DOHH2 (cell line): Measurements from ENCODE around the gene EFL1.
"Not testable (repeated sequence)": the region's sequence is repeated elsewhere in the genome, so short reads cannot be mapped to it uniquely, and the experiment has no call there.

Source experiments
- H3F3A ChIP-seq: fragments of 200-600 bp; sonication (generic), shearing (Covaris generic); 2 replicates; pipeline ENCODE4 v1.6.0; 2016; ENCODE audit warnings: antibody characterized with exemption, mild to moderate bottlenecking; ENCODE audit not compliant: control insufficient read depth, insufficient read depth
- H3K27ac ChIP-seq: fragments of 200-600 bp; sonication (generic); 2 replicates; pipeline ENCODE4 v1.5.1; 2014; ENCODE audit warnings: low read depth, mild to moderate bottlenecking, low read length, moderate library complexity
- H3K27me3 ChIP-seq: fragments of 200-600 bp; sonication (generic); 2 replicates; pipeline ENCODE4 v1.6.1; 2014; ENCODE audit warnings: mild to moderate bottlenecking, low read length, mixed read lengths; ENCODE audit not compliant: control insufficient read depth
- H3K36me3 ChIP-seq: fragments of 200-600 bp; sonication (generic); 2 replicates; pipeline ENCODE4 v1.6.1; 2014; ENCODE audit warnings: mild to moderate bottlenecking, low read length, moderate library complexity, mixed read lengths; ENCODE audit not compliant: control insufficient read depth
- H3K4me1 ChIP-seq: fragments of 200-600 bp; sonication (generic); 2 replicates; pipeline ENCODE4 v1.6.1; 2014; ENCODE audit warnings: mild to moderate bottlenecking, low read length, mixed read lengths; ENCODE audit not compliant: control insufficient read depth
- H3K4me2 ChIP-seq: fragments of 200-600 bp; sonication (generic); 2 replicates; pipeline ENCODE4 v1.6.0; 2014; ENCODE audit warnings: mild to moderate bottlenecking, low read length, moderate library complexity
- H3K4me3 ChIP-seq: fragments of 200-600 bp; sonication (generic); 2 replicates; pipeline ENCODE4 v1.5.1; 2014; ENCODE audit warnings: mild to moderate bottlenecking, low read length, mixed read lengths
- H3K79me2 ChIP-seq: fragments of 200-600 bp; sonication (generic); 2 replicates; pipeline ENCODE4 v1.6.1; 2014; ENCODE audit warnings: mild to moderate bottlenecking, low read length, mixed read lengths; ENCODE audit not compliant: control insufficient read depth
- H3K9me2 ChIP-seq: fragments of 200-600 bp; sonication (generic); replicated peaks from 2 replicates; pipeline ENCODE4 v1.6.1; 2014; ENCODE audit warnings: mild to moderate bottlenecking, low read length, mixed read lengths; ENCODE audit not compliant: control insufficient read depth
- H3K9me3 ChIP-seq: fragments of 200-600 bp; sonication (generic); 2 replicates; pipeline ENCODE4 v1.6.1; 2014; ENCODE audit warnings: antibody characterized with exemption, low read length, mixed read lengths; ENCODE audit not compliant: control insufficient read depth, insufficient read depth
- H4K20me1 ChIP-seq: fragments of 200-600 bp; sonication (generic); 2 replicates; pipeline ENCODE4 v1.6.0; 2014; ENCODE audit warnings: low read depth, mild to moderate bottlenecking, antibody characterized with exemption, low read length, moderate library complexity; ENCODE audit not compliant: control insufficient read depth, insufficient read depth
- CTCF ChIP-seq: fragments of 200-600 bp; sonication (generic); IDR thresholded peaks from one replicate; pipeline ENCODE4 v1.5.1; 2014; ENCODE audit warnings: antibody characterized with exemption, mild to moderate bottlenecking, low read depth, low read length; ENCODE audit not compliant: poor library complexity, severe bottlenecking
- EZH2phosphoT487 ChIP-seq: fragments of 200-600 bp; sonication (generic); IDR thresholded peaks from 2 replicates; pipeline ENCODE4 v1.6.1; 2017; ENCODE audit warnings: borderline replicate concordance, mild to moderate bottlenecking, antibody characterized with exemption, low read length, moderate library complexity, mixed read lengths

The EFL1 gene

GRCh38 chr15:82228750-82229149 lies 33.8 kb downstream of the EFL1 start:
- no peak overlapping the region for H3K4me3 ChIP-seq
- TF ChIP-seq EZH2phosphoT487 (no peak), CTCF (no peak)
- no peak overlapping the region for H3K27ac ChIP-seq
- peaks cover 11% of the 10 kb centered on the region for H3K4me1 ChIP-seq
- H4K20me1 ChIP-seq: no peaks in the 10 kb centered on the region
- H3K27me3 ChIP-seq: no peaks in the 10 kb centered on the region
- peaks cover 42% of the 10 kb centered on the region for H3K36me3 ChIP-seq
- H3K9me3 ChIP-seq: no peaks in the 10 kb centered on the region
- H3K4me2 ChIP-seq: no peak overlapping the region
- 0 out of 2 replicates have a peak, but pooled peaks cover under 1% of the 10 kb centered on the region for H3F3A ChIP-seq
- H3K79me2 ChIP-seq: no peaks in the 10 kb centered on the region
- H3K9me2 ChIP-seq: no peaks in the 10 kb centered on the region

GRCh38 chr15:82221535-82221934 lies 41.0 kb downstream of the EFL1 start:
- not testable (repeated sequence) for H3K27me3 ChIP-seq, H3K4me2 ChIP-seq, H3K9me2 ChIP-seq, H3K9me3 ChIP-seq, H3K27ac ChIP-seq, H3K79me2 ChIP-seq, H3K4me1 ChIP-seq, H3K4me3 ChIP-seq, H4K20me1 ChIP-seq, H3F3A ChIP-seq
- peaks cover 16% of the 10 kb centered on the region for H3K36me3 ChIP-seq

- H3F3A ChIP-seq, H3K9me2 ChIP-seq, H3K79me2 ChIP-seq, H3K4me2 ChIP-seq, H3K9me3 ChIP-seq, H3K4me1 ChIP-seq, H3K27me3 ChIP-seq, H4K20me1 ChIP-seq, H3K4me3 ChIP-seq, H3K27ac ChIP-seq: not testable (repeated sequence)
- H3K36me3 ChIP-seq: peaks cover 26% of the 10 kb centered on the region
Measured at GRCh38 chr15:82216092-82216491, 46.4 kb downstream of the EFL1 start.

- H3K4me3 ChIP-seq, H3K27ac ChIP-seq, H3K4me2 ChIP-seq, H3K4me1 ChIP-seq, H4K20me1 ChIP-seq, H3K27me3 ChIP-seq, H3K9me3 ChIP-seq, H3K9me2 ChIP-seq, H3F3A ChIP-seq, H3K79me2 ChIP-seq: not testable (repeated sequence)
- peaks cover 13% of the 10 kb centered on the region for H3K36me3 ChIP-seq
Measured at GRCh38 chr15:82212201-82212600, 50.3 kb downstream of the EFL1 start.

GRCh38 chr15:82210066-82210597 lies 52.4 kb downstream of the EFL1 start:
- H3F3A ChIP-seq, H3K4me1 ChIP-seq, H4K20me1 ChIP-seq, H3K4me2 ChIP-seq, H3K27me3 ChIP-seq, H3K27ac ChIP-seq, H3K79me2 ChIP-seq, H3K9me2 ChIP-seq, H3K9me3 ChIP-seq, H3K4me3 ChIP-seq: not testable (repeated sequence)
- H3K36me3 ChIP-seq: peaks cover 13% of the 10 kb centered on the region

- H3K9me2 ChIP-seq, H4K20me1 ChIP-seq, H3K4me1 ChIP-seq: not testable (repeated sequence)
Measured at GRCh38 chr15:82204575-82204974, 58.0 kb downstream of the EFL1 start.

More at GRCh38 chr15:82204575-82204974, 58.0 kb downstream of the EFL1 start:
- H3K27me3 ChIP-seq, H3K4me3 ChIP-seq, H3K9me3 ChIP-seq, H3K27ac ChIP-seq, H3F3A ChIP-seq, H3K4me2 ChIP-seq, H3K79me2 ChIP-seq, H3K36me3 ChIP-seq: not testable (repeated sequence)
